Brain microvascular endothelial cell (primary cell): Measurements from ENCODE around the gene TACC2.

ENCODE experiments used
- DNase-seq: peaks from one replicate; pipeline ENCODE4 v3.0.0-alpha.2; 2020
- H3K27ac ChIP-seq: fragments of 250-450 bp; sonication (Bioruptor Pico); 2 replicates; pipeline ENCODE4 v1.5.1; 2020; ENCODE audit warnings: mild to moderate bottlenecking, moderate library complexity
- H3K27me3 ChIP-seq: fragments of 250-450 bp; sonication (Bioruptor Pico); replicated peaks from 2 replicates; pipeline ENCODE4 v1.5.1; 2020; ENCODE audit warnings: mild to moderate bottlenecking
- H3K36me3 ChIP-seq: fragments of 250-450 bp; sonication (Bioruptor Pico); replicated peaks from 2 replicates; pipeline ENCODE4 v1.5.1; 2020; ENCODE audit warnings: mild to moderate bottlenecking
- H3K4me3 ChIP-seq: 2 replicates; pipeline ENCODE4 v1.5.1; 2011; ENCODE audit warnings: low read depth, mild to moderate bottlenecking, control low read depth, low read length, moderate library complexity
- in situ Hi-C: cut with HindIII; loops from 2 replicates; pipeline ENCODE4 v1.10.0; 2017; ENCODE audit warnings: low sequenced_read_pairs, low pct_ligation_motif_present
- TF ChIP-seq, protein P1 (sequence below): IDR thresholded peaks from 2 replicates; pipeline ENCODE4 v1.5.1; 2011; ENCODE audit warnings: low read depth, mild to moderate bottlenecking, moderate library complexity, low read length, control low read depth, inconsistent platforms; ENCODE audit errors: missing control alignments

The TACC2 gene

DNA sequence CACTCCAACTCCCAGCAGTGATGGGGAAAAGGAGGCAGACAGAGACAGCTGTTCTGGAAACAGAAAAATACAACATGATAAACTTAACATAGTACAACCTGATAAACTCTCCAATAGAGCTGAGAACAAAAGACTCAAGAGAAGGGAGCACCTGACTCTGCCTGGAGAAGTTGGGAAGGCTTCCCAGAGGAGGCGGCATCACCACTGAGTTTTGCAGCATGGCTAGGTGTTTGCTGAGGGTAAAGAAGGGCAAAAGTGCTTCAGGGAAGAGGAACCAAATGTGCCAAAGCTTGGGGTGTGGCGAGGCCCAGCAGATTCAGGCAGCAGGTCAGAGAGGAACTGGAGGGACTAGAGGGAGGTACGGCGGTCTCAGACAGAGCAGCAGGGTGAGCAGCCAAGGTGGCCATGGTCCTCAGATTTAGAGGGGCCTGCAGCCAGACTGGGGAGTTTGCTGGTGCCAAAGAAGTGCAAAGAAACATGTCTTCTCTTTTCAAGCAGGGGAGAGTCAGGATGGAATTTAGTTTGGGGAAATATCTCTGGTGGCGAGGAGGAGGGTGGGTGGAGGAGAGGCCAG lies 162.2 kb downstream of the TACC2 start:
- DNase-seq = no peak
- H3K27ac ChIP-seq = no peak overlapping the region
- TF ChIP-seq, protein P1, sequence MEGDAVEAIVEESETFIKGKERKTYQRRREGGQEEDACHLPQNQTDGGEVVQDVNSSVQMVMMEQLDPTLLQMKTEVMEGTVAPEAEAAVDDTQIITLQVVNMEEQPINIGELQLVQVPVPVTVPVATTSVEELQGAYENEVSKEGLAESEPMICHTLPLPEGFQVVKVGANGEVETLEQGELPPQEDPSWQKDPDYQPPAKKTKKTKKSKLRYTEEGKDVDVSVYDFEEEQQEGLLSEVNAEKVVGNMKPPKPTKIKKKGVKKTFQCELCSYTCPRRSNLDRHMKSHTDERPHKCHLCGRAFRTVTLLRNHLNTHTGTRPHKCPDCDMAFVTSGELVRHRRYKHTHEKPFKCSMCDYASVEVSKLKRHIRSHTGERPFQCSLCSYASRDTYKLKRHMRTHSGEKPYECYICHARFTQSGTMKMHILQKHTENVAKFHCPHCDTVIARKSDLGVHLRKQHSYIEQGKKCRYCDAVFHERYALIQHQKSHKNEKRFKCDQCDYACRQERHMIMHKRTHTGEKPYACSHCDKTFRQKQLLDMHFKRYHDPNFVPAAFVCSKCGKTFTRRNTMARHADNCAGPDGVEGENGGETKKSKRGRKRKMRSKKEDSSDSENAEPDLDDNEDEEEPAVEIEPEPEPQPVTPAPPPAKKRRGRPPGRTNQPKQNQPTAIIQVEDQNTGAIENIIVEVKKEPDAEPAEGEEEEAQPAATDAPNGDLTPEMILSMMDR = no peak
- in situ Hi-C loops = no loop called here
- H3K4me3 ChIP-seq = no peak overlapping the region
- H3K36me3 ChIP-seq = no peaks in the 10 kb centered on the region
- no peaks in the 10 kb centered on the region for H3K27me3 ChIP-seq

DNA sequence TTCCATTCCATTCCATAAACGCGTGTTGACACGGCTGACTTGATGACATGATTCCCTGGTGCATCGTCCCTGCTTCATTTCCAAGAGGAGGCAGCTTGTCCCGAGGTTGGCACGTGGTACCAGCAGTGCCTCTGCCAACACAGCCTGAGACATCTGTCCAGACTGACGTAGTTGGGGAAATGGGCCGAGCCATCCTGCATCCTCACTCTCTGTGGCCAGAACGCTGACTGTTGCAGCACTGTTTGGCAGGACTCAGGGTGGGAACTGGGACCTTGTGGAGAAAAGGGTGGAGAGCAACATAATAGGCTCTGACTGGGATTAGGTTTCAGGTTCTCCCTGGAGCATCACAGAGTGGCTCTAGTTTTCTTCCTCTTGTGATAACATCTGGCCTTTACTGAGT lies 163.6 kb downstream of the TACC2 start:
- in situ Hi-C loops = no loop called here
- Histone ChIP-seq H3K27me3 (no peaks in the 10 kb centered on the region), H3K27ac (no peak overlapping the region), H3K4me3 (no peak overlapping the region), H3K36me3 (no peaks in the 10 kb centered on the region)
- TF ChIP-seq, protein P1 = no peak
- no peak for DNase-seq

DNA sequence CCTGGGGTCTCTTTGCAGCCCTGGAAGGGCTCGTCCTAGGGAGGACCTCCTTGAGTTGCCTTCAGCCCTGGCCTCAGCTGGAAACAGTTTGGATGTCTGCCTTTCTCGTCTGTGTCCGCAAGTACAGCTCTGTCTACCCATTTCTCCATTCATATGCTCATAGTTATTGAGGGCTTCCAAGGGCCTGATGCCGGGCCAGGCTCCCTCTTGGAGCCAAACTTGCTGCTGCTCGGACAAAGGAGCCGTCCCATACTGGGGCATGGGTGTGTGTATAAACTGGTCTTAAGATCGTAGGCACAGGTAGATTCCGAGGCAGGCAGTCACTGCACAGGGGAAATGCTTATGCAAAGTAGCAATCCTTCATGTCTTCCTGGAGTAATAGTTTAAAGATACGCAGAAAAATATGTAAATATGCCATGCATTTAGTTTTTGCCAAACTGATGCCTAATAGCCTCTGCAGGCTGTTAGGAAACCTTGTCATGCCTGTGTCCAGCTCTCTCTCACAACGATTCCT lies 165.1 kb downstream of the TACC2 start:
- DNase-seq = no peak
- H3K27me3 ChIP-seq = no peaks in the 10 kb centered on the region
- no peak overlapping the region for H3K27ac ChIP-seq
- no peaks in the 10 kb centered on the region for H3K36me3 ChIP-seq
- in situ Hi-C loops = no loop called here
- TF ChIP-seq, protein P1 = no peak
- no peak overlapping the region for H3K4me3 ChIP-seq

DNA sequence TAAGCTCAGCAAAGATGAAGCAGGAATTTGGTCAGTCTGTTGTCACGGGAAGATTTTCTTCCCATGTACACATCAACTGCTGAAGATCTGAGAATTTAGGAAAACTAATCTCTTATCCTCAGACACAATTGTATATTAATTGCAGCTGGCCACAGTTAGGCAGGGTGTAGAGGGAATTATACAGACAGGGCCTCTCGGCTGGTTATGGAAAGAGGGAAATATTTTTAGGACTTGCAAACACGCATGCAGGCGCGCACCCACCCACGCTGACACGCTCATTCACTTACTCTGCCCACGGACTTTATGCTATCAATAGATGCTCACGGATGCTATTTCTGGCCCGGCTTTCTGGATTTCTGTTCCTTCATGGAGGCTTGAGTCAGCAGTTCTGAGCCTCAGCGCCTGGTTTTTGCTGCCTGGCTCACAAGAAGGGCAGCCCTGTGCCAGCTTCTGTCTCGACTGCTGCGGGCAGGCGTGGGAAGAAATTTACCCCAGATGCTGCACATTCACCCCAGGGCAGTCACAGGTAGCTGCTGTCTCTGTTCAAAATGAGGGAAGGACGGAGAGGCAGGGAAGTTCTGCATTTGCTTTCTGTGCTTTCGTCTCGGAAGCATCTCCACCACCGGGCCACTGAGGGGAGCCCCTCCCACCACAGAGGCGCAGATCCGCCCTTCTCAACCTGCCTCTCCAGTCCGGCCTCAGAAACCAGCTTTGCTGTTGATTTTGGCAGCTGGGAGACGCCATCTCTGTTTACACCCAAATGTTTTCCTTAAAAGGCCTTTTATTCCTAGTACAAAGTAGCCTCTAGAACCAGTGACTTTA lies 165.8 kb downstream of the TACC2 start:
- H3K4me3 ChIP-seq = peak overlapping the region; percentile 43
- H3K27ac ChIP-seq = peak overlapping the region; percentile 37
- H3K36me3 ChIP-seq = no peaks in the 10 kb centered on the region
- in situ Hi-C loops = no loop called here
- DNase-seq = peak; percentile 63
- no peaks in the 10 kb centered on the region for H3K27me3 ChIP-seq
- TF ChIP-seq, protein P1 = peak; percentile 36

DNA sequence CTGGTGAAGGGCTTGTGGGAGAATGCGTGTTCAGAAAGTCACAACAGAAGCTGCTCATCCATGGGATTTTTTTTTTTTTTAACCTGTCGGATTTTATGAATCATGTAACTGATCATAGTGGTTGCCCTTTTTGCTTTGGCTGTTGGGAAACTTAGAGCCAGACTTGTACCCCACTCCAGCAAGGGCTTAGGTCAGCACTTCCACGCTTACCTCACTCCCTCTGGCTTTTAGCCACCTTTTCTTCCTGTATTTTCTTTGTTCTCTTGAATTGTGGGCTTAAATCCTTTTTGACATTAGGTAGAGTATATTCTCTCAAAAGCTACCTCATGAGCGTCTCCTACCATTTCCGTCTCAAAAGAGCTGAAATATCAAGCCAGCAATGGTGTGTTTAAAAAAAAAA lies 168.5 kb downstream of the TACC2 start:
- TF ChIP-seq, protein P1 = no peak
- Histone ChIP-seq H3K4me3 (no peak overlapping the region), H3K36me3 (no peaks in the 10 kb centered on the region), H3K27me3 (no peaks in the 10 kb centered on the region), H3K27ac (no peak overlapping the region)
- in situ Hi-C loops = no loop called here
- DNase-seq = no peak
